IMR-90 (cell line): ENCODE measurements around the gene NT5DC2.

ENCODE experiments used
- CEBPB ChIP-seq: IDR thresholded peaks from 2 replicates; pipeline ENCODE4 v1.6.1; 2012; ENCODE audit warnings: low read depth, low read length, improper control_type of control experiment
- MAFK ChIP-seq: IDR thresholded peaks from 2 replicates; pipeline ENCODE4 v1.6.1; 2012; ENCODE audit warnings: low read depth, low read length, improper control_type of control experiment
- POLR2A ChIP-seq: IDR thresholded peaks from 2 replicates; pipeline ENCODE4 v1.6.1; 2012; ENCODE audit warnings: mild to moderate bottlenecking, low read depth, low read length
- RAD21 ChIP-seq: IDR thresholded peaks from 2 replicates; pipeline ENCODE4 v1.6.1; 2012; ENCODE audit warnings: low read length, improper control_type of control experiment
- RCOR1 ChIP-seq: IDR thresholded peaks from 2 replicates; pipeline ENCODE4 v1.6.1; 2012; ENCODE audit warnings: mild to moderate bottlenecking, low read length, improper control_type of control experiment; ENCODE audit not compliant: insufficient replicate concordance
- RFX5 ChIP-seq: IDR thresholded peaks from 2 replicates; pipeline ENCODE4 v1.8.0; 2012; ENCODE audit warnings: low read depth, mild to moderate bottlenecking, low read length, moderate library complexity
- TF ChIP-seq, protein P1 (sequence below): conservative IDR thresholded peaks from 2 replicates; pipeline ENCODE4 v1.5.1; 2012; ENCODE audit warnings: mild to moderate bottlenecking, low read depth, low read length, improper control_type of control experiment
- TF ChIP-seq, protein P2 (sequence below): fragments of 150-350 bp; IDR thresholded peaks from 2 replicates; pipeline ENCODE4 v1.6.1; 2017; ENCODE audit warnings: mild to moderate bottlenecking, antibody characterized with exemption, low read length, low read depth

DNA sequence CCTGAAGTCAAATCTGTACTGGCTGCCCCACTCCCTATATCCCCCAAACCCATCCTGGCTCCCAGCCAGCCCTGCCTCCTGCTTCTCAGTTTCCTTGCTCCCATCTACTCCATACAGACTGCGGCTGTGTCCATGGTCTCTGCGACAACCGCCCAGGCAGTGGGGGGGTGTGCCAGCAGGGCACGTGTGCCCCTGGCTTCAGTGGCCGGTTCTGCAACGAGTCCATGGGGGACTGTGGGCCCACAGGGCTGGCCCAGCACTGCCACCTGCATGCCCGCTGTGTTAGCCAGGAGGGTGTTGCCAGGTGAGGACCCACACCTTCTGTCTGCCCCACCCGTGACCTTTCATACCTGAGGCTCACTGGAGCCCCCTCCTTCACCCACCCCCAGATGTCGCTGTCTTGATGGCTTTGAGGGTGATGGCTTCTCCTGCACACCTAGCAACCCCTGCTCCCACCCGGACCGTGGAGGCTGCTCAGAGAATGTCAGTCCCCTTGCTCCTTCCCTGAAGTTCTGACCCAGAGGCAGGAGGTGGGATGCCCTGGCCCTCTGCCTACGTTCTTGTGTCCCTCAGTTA lies 23.8 kb downstream of the NT5DC2 start:
- TF ChIP-seq, protein P1, sequence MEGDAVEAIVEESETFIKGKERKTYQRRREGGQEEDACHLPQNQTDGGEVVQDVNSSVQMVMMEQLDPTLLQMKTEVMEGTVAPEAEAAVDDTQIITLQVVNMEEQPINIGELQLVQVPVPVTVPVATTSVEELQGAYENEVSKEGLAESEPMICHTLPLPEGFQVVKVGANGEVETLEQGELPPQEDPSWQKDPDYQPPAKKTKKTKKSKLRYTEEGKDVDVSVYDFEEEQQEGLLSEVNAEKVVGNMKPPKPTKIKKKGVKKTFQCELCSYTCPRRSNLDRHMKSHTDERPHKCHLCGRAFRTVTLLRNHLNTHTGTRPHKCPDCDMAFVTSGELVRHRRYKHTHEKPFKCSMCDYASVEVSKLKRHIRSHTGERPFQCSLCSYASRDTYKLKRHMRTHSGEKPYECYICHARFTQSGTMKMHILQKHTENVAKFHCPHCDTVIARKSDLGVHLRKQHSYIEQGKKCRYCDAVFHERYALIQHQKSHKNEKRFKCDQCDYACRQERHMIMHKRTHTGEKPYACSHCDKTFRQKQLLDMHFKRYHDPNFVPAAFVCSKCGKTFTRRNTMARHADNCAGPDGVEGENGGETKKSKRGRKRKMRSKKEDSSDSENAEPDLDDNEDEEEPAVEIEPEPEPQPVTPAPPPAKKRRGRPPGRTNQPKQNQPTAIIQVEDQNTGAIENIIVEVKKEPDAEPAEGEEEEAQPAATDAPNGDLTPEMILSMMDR = no peak
- no peak for TF ChIP-seq CEBPB
- TF ChIP-seq POLR2A = no peak
- TF ChIP-seq, protein P2, sequence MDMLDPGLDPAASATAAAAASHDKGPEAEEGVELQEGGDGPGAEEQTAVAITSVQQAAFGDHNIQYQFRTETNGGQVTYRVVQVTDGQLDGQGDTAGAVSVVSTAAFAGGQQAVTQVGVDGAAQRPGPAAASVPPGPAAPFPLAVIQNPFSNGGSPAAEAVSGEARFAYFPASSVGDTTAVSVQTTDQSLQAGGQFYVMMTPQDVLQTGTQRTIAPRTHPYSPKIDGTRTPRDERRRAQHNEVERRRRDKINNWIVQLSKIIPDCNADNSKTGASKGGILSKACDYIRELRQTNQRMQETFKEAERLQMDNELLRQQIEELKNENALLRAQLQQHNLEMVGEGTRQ = no peak
- no peak for TF ChIP-seq RAD21
- no peak for TF ChIP-seq MAFK
- TF ChIP-seq RCOR1 = no peak
- TF ChIP-seq RFX5 = no peak
